ENCODE results near the gene ARMC6. TPM values are rescaled to one million over a fixed set of nuclear protein-coding genes. Genes with fewer than 3 reads are reported as not detected.

The ARMC6 gene
- total and polyA plus RNA-seq, 2 of the 13 experiments (the other 11 are each of a cell fraction or from before 2014, with no cell fraction given) = 16.2 to 36.8 TPM

DNA sequence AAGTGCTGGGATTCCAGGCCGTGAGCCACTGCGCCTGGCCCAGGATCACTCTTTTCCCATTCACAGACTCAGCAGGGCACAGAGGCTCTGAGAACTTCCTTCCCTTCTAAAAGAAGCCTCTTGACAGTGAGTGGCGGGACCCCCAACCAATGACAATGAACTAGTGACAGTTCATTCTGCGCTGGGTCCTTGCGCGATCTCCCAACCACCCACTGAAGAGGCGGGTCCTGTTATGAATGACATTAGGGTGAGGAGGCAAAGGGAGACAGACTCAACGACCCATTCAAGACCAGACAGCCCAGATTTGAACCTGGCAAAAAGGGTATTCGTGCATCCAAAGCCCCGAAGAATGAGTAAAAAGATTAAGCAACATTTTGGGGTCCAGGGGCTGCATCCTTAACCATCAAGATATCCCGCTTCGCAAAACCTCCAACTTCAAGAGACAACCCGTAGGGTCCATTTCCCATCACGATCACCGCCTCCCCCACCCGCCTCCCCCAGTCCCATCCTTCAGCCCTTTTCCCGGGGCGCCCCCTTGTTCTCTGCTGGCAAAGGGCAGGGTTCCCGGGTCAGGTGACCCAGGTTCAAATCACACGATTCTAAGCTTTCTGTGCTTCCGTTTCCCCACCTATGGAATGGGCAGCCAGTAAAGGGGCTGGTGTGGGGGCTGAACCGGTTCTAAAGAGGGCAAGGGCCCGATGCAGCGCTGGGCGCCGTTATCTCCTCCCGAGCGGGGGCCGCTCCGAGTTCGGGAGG lies 805 bp upstream of the ARMC6 start (continued):
- TF ChIP-seq USF2 (IDR thresholded peaks at IDR 0.05; ENCODE audit: low read depth, low read length) (no peak), USF2 (CRISPR knock-in tag; IDR thresholded peaks at IDR 0.05; ENCODE audit: borderline replicate concordance) (peak; percentile 32; the same call in 1 of the 2 replicates), ARID4A (CRISPR knock-in tag; IDR thresholded peaks at IDR 0.05; ENCODE audit: borderline replicate concordance) (peak; percentile 45; the same call in 1 of the 2 replicates), NR2F1 (CRISPR knock-in tag; IDR thresholded peaks at IDR 0.05) (no peak), ZNF792 (CRISPR knock-in tag; IDR thresholded peaks at IDR 0.05) (no peak), PATZ1 (CRISPR knock-in tag; IDR thresholded peaks at IDR 0.05) (peak; percentile 25; the same call in 1 of the 2 replicates), ZSCAN25 (CRISPR knock-in tag; IDR thresholded peaks at IDR 0.05) (0 out of 2 replicates have a peak, but pooled peaks have one; percentile 49), U2AF1 (optimal IDR thresholded peaks at IDR 0.05; ENCODE audit: low read depth, low read length) (no peak), NRL (CRISPR knock-in tag; IDR thresholded peaks at IDR 0.05; ENCODE audit: borderline replicate concordance) (peak; percentile 39; the same call in 1 of the 2 replicates), YEATS2 (CRISPR knock-in tag; IDR thresholded peaks at IDR 0.05; ENCODE audit: borderline replicate concordance) (0 out of 2 replicates have a peak, but pooled peaks have one; percentile 23), PHF8 (CRISPR knock-in tag; IDR thresholded peaks at IDR 0.05) (no peak), ZNF572 (CRISPR knock-in tag; IDR thresholded peaks at IDR 0.05) (peak; percentile 62; the same call in 1 of the 2 replicates), ZNF383 (CRISPR knock-in tag; IDR thresholded peaks at IDR 0.05; ENCODE audit: borderline replicate concordance) (no peak), MED1 (CRISPR knock-in tag; IDR thresholded peaks at IDR 0.05) (no peak), TGIF2 (CRISPR knock-in tag; IDR thresholded peaks at IDR 0.05) (peak; percentile 65), ZNF501 (CRISPR knock-in tag; IDR thresholded peaks at IDR 0.05) (peak; percentile 65; the same call in 1 of the 2 replicates)
- TF ChIP-seq, protein P1, sequence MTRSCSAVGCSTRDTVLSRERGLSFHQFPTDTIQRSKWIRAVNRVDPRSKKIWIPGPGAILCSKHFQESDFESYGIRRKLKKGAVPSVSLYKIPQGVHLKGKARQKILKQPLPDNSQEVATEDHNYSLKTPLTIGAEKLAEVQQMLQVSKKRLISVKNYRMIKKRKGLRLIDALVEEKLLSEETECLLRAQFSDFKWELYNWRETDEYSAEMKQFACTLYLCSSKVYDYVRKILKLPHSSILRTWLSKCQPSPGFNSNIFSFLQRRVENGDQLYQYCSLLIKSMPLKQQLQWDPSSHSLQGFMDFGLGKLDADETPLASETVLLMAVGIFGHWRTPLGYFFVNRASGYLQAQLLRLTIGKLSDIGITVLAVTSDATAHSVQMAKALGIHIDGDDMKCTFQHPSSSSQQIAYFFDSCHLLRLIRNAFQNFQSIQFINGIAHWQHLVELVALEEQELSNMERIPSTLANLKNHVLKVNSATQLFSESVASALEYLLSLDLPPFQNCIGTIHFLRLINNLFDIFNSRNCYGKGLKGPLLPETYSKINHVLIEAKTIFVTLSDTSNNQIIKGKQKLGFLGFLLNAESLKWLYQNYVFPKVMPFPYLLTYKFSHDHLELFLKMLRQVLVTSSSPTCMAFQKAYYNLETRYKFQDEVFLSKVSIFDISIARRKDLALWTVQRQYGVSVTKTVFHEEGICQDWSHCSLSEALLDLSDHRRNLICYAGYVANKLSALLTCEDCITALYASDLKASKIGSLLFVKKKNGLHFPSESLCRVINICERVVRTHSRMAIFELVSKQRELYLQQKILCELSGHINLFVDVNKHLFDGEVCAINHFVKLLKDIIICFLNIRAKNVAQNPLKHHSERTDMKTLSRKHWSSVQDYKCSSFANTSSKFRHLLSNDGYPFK (CRISPR knock-in tag; IDR thresholded peaks at IDR 0.05; ENCODE audit: borderline replicate concordance) = 0 out of 2 replicates have a peak, but pooled peaks have one; percentile 28

All from HepG2 (cell line).